ENCODE measurements around the gene NHERF2.
"Not testable (repeated sequence)": the region's sequence is repeated elsewhere in the genome, so short reads cannot be mapped to it uniquely, and the experiment has no call there.

The NHERF2 gene

DNA sequence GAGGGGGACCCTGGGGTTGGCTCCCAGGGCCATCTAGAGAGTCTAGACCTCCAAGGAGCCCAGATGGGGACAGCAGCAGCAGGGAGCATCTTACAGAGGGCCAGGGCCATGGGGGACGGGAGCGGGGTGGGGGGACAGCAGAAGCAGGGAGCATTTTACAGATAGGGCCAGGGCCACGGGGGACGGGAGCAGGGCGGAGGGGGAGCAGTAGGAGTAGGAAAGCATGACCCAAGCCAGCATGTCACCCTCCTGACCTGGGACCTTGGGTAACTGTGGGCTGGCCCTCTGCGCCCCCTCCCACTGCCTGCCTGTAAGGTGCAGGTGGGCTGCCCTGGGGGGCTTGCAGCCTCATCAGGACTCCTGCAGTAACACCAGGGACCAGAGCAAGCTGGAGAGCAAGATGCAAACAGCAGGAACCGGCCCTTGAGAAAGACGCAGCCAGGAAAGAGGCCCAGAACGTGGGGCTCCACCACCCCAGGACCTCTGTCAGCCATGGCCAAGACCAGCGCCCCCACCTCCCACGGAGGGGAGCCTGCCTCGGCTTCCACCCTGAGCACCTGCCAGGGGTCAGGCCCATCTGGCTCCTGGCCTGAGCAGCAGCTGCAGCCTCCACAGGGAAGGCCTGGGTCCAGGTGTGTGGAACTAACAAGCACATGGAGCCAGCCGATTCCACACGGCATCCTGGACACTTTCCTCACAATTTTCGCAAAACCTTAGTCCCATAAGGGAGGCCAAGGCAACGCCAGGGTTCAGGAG is 19.4 kb upstream of the NHERF2 start:
- DNase-seq = no peak

GRCh38 chr16:2008009-2008526 is 18.6 kb upstream of the NHERF2 start:
- DNase-seq = no peak

DNA sequence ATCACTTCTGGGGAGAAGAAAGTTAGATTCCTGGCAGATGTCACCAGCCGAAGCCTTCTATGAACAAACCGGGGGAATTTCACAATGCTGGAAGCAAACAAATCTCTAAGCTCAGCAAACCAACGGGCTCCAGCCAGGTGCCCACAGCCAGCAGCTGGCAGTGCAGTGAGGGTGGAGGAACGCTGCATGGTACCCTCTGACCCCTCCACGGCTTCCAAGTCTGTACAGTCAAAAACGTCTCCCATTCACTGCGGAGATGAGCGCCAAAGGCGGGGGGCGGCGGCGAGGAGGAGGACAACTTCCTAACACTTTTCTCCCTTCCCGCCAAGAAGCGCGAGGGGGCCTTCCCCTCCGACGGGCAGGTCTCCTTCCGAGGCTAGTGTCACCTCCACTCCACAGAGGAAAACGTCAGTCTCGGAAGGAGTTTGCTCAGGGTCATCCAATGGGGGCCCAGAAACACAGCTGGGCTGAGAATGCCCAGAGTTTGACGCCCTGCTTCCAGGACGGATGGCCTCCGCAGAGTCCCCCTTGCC is 18.0 kb upstream of the NHERF2 start:
- DNase-seq = no peak

- DNase-seq = no peak
Observed at GRCh38 chr16:2009164-2009711, 17.5 kb upstream of the NHERF2 start.

DNA sequence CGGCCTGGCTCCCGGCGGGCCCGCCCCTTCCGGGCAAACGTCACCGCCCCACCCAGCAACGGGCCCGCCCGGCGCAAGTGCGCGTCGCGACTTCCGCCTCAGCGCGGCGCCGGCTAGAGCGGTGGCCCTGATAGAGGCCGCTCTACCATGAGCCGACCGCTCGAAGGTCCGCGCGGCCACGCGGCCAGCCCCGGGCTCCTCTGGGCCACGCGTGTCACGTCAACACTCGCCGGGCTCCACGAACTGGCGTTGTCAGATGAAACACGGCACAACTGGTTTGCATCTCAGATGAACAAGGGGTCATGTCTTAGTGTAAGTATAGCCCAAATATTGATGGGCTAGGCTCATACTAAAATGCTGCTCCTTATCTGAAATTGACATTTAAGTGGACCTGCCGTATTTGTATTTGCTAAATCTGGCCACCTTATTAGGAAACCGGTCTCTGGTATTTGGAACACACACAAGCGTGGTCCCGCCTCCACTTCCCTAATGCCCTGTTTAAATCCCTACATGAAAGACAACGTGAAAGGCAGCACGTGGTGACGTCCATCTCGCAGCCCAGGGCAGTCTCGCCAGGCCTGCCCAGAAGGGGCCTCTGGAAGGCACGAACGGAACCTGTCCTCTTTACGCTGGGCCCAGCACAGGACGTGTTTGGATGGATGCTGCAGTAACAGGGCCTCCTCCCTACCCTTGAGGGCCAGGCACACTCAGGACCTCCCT is 16.8 kb upstream of the NHERF2 start, which contains the start of gene ZNF598:
Gene ZNF598, minus strand, starts transcription at position 31 of the 720 bp plus-strand sequence.
- DNase-seq = peak; percentile 75

DNA sequence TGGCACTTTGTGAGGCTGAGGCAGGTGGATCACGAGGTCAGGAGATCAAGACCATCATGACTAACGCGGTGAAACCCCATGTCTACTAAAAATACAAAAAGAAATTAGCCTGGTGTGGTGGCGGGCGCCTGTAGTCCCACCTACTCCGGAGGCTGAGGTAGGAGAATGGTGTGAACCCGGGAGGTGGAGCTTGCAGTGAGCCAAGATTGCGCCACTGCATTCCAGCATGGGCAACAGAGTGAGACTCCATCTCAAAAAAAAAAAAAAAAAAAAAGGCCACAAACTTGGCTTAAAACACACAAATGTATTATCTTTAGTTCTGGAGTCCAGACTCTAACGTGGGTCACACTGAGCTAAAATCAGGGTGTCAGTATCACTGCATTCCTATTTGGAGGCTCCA is 15.0 kb upstream of the NHERF2 start:
- DNase-seq = not testable (repeated sequence)

GRCh38 chr16:2013527-2013926 is 13.2 kb upstream of the NHERF2 start:
- DNase-seq = no peak

DNA sequence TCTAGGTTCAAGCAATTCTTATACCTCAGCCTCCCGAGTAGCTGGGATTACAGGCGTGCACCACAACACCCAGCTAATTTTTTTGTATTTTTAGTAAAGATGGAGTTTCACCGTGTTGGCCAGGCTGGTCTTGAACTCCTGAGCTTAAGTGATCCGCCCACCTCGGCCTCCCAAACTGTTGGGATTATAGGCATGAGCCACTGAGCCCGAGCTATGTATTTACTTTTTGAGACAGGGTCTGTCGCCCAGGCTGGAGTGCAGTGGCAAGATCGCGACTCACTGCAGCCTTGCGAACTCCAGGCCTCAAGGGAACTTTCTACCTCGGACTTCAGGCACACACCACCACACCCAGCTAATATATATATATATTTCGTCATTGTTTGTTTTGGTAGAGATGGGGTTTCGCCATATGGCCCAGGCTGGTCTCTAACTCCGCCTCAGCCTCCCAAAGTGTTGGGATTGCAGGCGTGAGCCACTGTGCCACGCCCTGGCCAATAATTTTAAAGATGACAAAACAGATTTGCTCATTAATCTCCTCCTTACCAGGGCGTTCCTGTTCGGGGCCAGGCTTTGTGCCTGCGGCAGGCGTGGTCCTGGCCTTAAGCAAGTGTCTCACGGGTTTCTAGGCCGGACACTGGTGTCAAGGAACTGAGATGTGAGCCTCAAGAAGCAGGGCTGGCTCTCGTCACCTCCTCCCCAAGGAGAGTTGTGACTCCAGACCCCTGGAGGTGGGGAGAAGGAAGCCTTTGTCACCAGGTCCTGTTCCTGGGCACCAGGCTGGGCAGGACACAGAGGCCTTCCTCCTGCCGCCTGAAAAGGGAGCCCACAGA is 11.4 kb upstream of the NHERF2 start:
- no peak for DNase-seq

DNA sequence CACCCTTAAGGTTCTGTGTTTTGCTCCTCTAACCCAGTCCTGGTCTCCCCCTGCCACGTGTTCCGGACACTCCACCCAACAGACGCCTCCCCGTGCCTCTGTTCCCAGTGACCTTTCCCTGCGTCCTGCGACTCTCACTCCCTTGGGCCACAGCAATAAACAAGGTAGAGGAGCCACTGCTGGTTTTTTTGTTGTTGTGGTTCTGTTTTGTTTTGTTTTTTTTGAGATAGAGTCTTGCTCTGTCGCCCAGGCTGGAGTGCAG is 10.8 kb upstream of the NHERF2 start:
- DNase-seq = no peak

- DNase-seq = no peak
Observed at GRCh38 chr16:2016407-2016922, 10.2 kb upstream of the NHERF2 start.

GRCh38 chr16:2019518-2019920 is 7.2 kb upstream of the NHERF2 start, which contains the start of gene NPW:
NPW (plus strand) TSS chr16:2019785.
- DNase-seq = no peak

- DNase-seq = no peak
Observed at GRCh38 chr16:2019921-2020831, 6.5 kb upstream of the NHERF2 start.

GRCh38 chr16:2022723-2023091 is 4.0 kb upstream of the NHERF2 start:
- no peak for DNase-seq

DNA sequence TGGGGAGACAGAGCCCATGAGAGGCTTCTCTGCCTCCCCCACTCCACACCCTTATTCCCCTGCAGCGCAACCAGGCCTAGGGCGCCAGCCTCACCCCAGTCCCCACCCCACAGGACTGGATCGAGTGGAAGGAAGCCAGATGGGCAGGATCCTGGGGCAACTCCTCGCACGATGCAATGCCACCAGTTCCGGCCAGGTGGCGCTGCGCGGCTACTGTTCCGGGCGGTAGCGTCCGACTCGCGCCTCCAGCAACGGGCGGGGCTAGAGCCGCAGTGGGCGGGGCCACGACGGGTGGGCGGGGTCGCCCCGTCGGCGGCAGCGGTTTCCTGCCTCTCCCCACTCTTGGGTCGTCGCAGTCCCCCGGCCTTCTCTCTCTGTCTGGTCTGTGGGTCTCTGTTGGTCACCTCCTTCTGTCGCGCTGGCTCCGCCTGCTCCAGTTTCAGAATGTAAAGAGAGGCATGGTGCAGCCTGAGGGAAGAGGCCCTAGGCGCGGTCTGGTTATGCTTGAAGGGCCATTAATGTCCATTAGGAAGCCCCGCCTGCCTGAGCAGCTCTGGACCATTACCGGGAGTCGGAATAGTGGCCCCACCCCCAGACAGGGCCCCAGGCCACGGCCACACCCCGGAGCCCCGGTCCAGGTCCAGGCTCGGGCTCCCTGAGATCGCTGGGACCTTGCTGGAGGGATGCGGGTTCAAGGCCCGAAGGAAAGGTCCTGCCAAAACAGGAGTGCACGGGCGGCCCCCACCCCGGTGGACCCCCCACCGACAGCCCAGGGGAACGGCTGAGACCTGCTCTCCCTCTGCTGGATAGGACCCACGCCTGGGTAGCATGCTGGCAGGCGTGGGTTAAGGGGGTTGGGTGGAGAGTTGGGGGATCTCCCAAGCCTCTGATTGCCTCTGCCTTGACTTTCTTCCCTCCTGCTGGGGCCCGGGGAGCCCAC is 3.3 kb upstream of the NHERF2 start:
- DNase-seq = peak; percentile 67

- no peak for DNase-seq
Observed at GRCh38 chr16:2024032-2024420, 2.7 kb upstream of the NHERF2 start.

DNA sequence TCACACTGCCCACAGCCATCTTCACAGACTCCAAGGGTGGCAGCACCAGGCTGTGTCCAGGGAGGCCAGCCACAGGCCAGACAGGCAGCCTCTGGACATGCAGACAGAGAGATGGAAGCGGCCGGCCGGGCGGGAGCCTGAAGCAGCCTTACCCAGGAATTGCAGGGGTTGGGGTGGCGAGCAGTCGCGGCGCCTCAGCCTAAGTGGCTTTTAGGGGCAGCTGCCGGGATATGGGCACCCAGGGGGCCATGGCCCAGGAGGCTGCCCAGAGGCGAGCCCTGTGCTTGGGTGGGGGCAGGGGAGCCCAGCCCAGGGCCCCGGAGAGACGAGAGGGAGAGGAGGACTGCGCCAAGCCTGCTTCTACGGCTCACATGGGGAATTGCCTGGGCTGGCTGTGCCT is 1.5 kb upstream of the NHERF2 start:
- no peak for DNase-seq

GRCh38 chr16:2025878-2026460 is 733 bp upstream of the NHERF2 start:
- no peak for DNase-seq

DNA sequence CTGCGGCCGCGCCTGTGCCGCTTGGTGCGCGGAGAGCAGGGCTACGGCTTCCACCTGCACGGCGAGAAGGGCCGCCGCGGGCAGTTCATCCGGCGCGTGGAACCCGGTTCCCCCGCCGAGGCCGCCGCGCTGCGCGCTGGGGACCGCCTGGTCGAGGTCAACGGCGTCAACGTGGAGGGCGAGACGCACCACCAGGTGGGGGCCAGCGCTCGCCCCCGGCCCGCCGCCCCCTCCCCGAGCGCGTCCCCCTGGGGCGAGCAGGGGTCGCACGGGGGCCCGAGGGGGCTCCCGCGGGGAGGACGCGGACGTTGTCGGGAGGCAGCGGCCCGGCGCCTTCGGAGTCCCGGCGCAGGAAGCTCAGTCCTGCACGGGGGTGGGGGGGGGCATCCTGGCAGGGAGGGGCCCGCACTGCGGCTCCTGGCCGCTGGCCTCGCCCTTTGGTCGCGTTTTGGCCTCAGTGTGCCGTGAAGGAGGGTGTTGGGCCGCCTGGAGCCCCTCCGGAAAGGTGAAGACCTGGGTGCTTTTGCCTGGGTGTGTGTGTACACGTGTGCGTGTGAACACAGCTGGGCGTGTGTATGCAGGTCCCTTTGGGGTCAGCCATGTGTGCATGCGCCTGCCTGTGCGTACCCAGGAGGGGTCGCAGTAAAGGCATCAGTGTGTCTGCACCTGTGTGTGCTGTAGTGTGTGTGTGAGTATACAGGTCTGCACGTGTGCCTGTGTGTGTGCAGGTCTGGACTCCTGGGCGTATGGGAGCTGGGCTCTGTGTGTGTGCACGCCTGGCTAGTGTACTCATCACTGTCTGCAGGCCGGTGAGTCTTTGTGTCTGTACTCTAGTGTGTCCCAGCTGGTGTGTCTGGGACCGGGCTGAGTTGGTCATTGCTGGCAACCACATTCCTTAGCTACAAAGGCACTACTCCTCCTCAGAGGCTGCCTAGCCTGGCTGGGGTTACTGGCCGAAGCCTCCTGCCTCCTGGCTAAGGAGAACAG is 615 bp downstream of the NHERF2 start:
- no peak for DNase-seq

DNA sequence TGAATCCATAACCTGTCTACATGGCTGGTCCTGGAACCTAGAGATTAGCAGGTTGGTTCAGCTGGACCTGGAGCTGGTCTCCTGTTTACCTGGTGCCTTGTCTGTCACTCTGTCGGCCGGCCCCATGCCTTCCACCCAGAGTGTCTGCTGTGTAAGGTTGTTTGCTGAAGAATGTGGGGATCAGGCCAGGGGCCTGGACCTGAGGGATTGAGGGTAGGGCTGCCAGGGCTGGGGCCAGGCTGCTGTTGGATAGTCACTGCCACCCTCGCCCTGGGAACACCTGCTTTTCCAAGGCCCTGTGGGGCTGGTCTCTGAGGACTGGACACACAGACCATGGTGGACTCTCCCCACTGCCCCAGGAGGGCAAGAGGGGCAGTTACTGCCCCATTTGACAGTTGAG is 1.4 kb downstream of the NHERF2 start:
- DNase-seq = no peak
